ENCODE measurements around the gene SPINK2. TPM values are rescaled to one million over a fixed set of nuclear protein-coding genes. Genes with fewer than 3 reads are reported as not detected.

Gene SPINK2
- total and polyA plus RNA-seq, 2 donors (not counting 1 experiment from before 2014, with no cell fraction given) = not detected

GRCh38 chr4:56767567-56767966 lies 53.9 kb downstream of the SPINK2 start:
- H3K79me2 ChIP-seq (ENCODE audit: control insufficient read depth, insufficient read depth, low read length) = no peaks in the 10 kb centered on the region
- no peak overlapping the region for H3K4me3 ChIP-seq (replicated peaks in 1 of 4; ENCODE audit: control extremely low read depth in 1 of 4, insufficient read depth in 1 of 4, low read depth in 3 of 4, low read length in 4 of 4)
- DNase-seq (ENCODE audit: low read depth in 2 of 2) = peak in 1 of 2 donors; percentile 36
- H3K27me3 ChIP-seq (ENCODE audit: control insufficient read depth, insufficient read depth, low read length) = no peaks in the 10 kb centered on the region
- H3K9ac ChIP-seq (ENCODE audit: insufficient read depth, low read length) = no peak overlapping the region
- H3K4me1 ChIP-seq (ENCODE audit: control insufficient read depth, extremely low read depth, insufficient read depth, low read length) = no peaks in the 10 kb centered on the region
- H4K20me1 ChIP-seq (ENCODE audit: control insufficient read depth, extremely low read depth, insufficient read depth, low read length) = no peaks in the 10 kb centered on the region
- no peak for TF ChIP-seq EZH2 (IDR thresholded peaks at IDR 0.05; ENCODE audit: low read length, missing control alignments)
- H3K9me3 ChIP-seq (ENCODE audit: control insufficient read depth, insufficient read depth, low read depth, low read length) = no peaks in the 10 kb centered on the region
- no peak overlapping the region for H2AFZ ChIP-seq (ENCODE audit: low read length)
- no peak overlapping the region for H3K27ac ChIP-seq (ENCODE audit: insufficient read depth, low read length)
- H3K4me2 ChIP-seq (ENCODE audit: extremely low read depth, insufficient read depth, low read length) = no peak overlapping the region
- H3K36me3 ChIP-seq (ENCODE audit: control insufficient read depth, insufficient read depth, low read length) = no peaks in the 10 kb centered on the region

- DNase-seq (ENCODE audit: low read depth in 2 of 2) = peak in 1 of 2 donors; percentile 77
- no peak overlapping the region for H2AFZ ChIP-seq (ENCODE audit: low read length)
- H4K20me1 ChIP-seq (ENCODE audit: control insufficient read depth, extremely low read depth, insufficient read depth, low read length) = no peaks in the 10 kb centered on the region
- H3K79me2 ChIP-seq (ENCODE audit: control insufficient read depth, insufficient read depth, low read length) = no peaks in the 10 kb centered on the region
- no peak overlapping the region for H3K4me2 ChIP-seq (ENCODE audit: extremely low read depth, insufficient read depth, low read length)
- no peaks in the 10 kb centered on the region for H3K27me3 ChIP-seq (ENCODE audit: control insufficient read depth, insufficient read depth, low read length)
- no peaks in the 10 kb centered on the region for H3K4me1 ChIP-seq (ENCODE audit: control insufficient read depth, extremely low read depth, insufficient read depth, low read length)
- H3K27ac ChIP-seq (ENCODE audit: insufficient read depth, low read length) = no peak overlapping the region
- no peak for TF ChIP-seq EZH2 (IDR thresholded peaks at IDR 0.05; ENCODE audit: low read length, missing control alignments)
- TF ChIP-seq CTCF (conservative IDR thresholded peaks at IDR 0.05 in 1 of 2, IDR thresholded peaks at IDR 0.05 in 1 of 2; ENCODE audit: low read depth in 1 of 2, low read length in 2 of 2) = no peak
- no peak overlapping the region for H3K4me3 ChIP-seq (replicated peaks in 1 of 4; ENCODE audit: control extremely low read depth in 1 of 4, insufficient read depth in 1 of 4, low read depth in 3 of 4, low read length in 4 of 4)
- no peaks in the 10 kb centered on the region for H3K36me3 ChIP-seq (ENCODE audit: control insufficient read depth, insufficient read depth, low read length)
- H3K9me3 ChIP-seq (ENCODE audit: control insufficient read depth, insufficient read depth, low read depth, low read length) = no peaks in the 10 kb centered on the region
- no peak overlapping the region for H3K9ac ChIP-seq (ENCODE audit: insufficient read depth, low read length)
These were observed 56.7 kb downstream of the SPINK2 start for GRCh38 chr4:56764775-56765174.

GRCh38 chr4:56764223-56764622 lies 57.3 kb downstream of the SPINK2 start:
- no peak overlapping the region for H3K27ac ChIP-seq (ENCODE audit: insufficient read depth, low read length)
- no peaks in the 10 kb centered on the region for H3K9me3 ChIP-seq (ENCODE audit: control insufficient read depth, insufficient read depth, low read depth, low read length)
- no peaks in the 10 kb centered on the region for H3K36me3 ChIP-seq (ENCODE audit: control insufficient read depth, insufficient read depth, low read length)
- no peaks in the 10 kb centered on the region for H3K27me3 ChIP-seq (ENCODE audit: control insufficient read depth, insufficient read depth, low read length)
- DNase-seq (ENCODE audit: low read depth in 2 of 2) = no peak
- TF ChIP-seq EZH2 (IDR thresholded peaks at IDR 0.05; ENCODE audit: low read length, missing control alignments) (no peak), CTCF (conservative IDR thresholded peaks at IDR 0.05 in 1 of 2, IDR thresholded peaks at IDR 0.05 in 1 of 2; ENCODE audit: low read depth in 1 of 2, low read length in 2 of 2) (no peak)
- H3K4me1 ChIP-seq (ENCODE audit: control insufficient read depth, extremely low read depth, insufficient read depth, low read length) = no peaks in the 10 kb centered on the region
- no peak overlapping the region for H3K4me3 ChIP-seq (replicated peaks in 1 of 4; ENCODE audit: control extremely low read depth in 1 of 4, insufficient read depth in 1 of 4, low read depth in 3 of 4, low read length in 4 of 4)
- no peak overlapping the region for H2AFZ ChIP-seq (ENCODE audit: low read length)
- H3K4me2 ChIP-seq (ENCODE audit: extremely low read depth, insufficient read depth, low read length) = no peak overlapping the region
- H3K9ac ChIP-seq (ENCODE audit: insufficient read depth, low read length) = no peak overlapping the region
- no peaks in the 10 kb centered on the region for H4K20me1 ChIP-seq (ENCODE audit: control insufficient read depth, extremely low read depth, insufficient read depth, low read length)
- H3K79me2 ChIP-seq (ENCODE audit: control insufficient read depth, insufficient read depth, low read length) = no peaks in the 10 kb centered on the region
